Activated CD8-positive, alpha-beta T cell treated with anti-CD3 and anti-CD28 coated beads, Interleukin-2, amount 10 ng/mL, durations not matched to agents 7 days and 5 days (primary cell): ENCODE results near the gene GALR1. TPM values are rescaled to one million over a fixed set of nuclear protein-coding genes. Genes with fewer than 3 reads are reported as not detected.

Experiments used
- ATAC-seq: fragments of 150-1000 bp; cut with Tn5 transposase; one replicate; pipeline ENCODE4 v1.10.0; 2021; ENCODE audit warnings: moderate library complexity
- CTCF ChIA-PET: fragments of 350-600 bp; sonication (Branson Sonifier 250); formaldehyde crosslinking; loops from one replicate; lab custom pipeline; 2021; ENCODE audit warnings: antibody characterized with exemption; lab: Charles Lee
- POLR2A ChIA-PET: fragments of 350-600 bp; sonication (Branson Sonifier 250); formaldehyde crosslinking; loops from one replicate; lab custom pipeline; 2021; ENCODE audit warnings: antibody characterized with exemption; lab: Charles Lee
- DNase-seq: peaks from one replicate; pipeline ENCODE4 v3.0.0-alpha.2; 2020
- H3K27ac Mint-ChIP-seq: one replicate; pipeline ENCODE4 v1.8.0; 2021; ENCODE audit warnings: mild to moderate bottlenecking, mixed read lengths
- H3K27me3 Mint-ChIP-seq: one replicate; pipeline ENCODE4 v1.8.0; 2021; ENCODE audit warnings: low read depth, mixed read lengths
- H3K36me3 Mint-ChIP-seq: one replicate; pipeline ENCODE4 v1.8.0; 2021; ENCODE audit warnings: low read depth, mixed read lengths
- H3K4me1 Mint-ChIP-seq: one replicate; pipeline ENCODE4 v1.8.0; 2021; ENCODE audit warnings: low read depth, mixed read lengths
- H3K4me3 Mint-ChIP-seq: one replicate; pipeline ENCODE4 v1.8.0; 2021; ENCODE audit warnings: mild to moderate bottlenecking, mixed read lengths
- H3K9me3 Mint-ChIP-seq: one replicate; pipeline ENCODE4 v1.8.0; 2022; ENCODE audit warnings: mixed read lengths; ENCODE audit not compliant: insufficient read depth
- total RNA-seq, 2 experiments: library from RNA; stranded (reverse); gene quantifications; one replicate each; pipeline ENCODE4 v1.2.3, GENCODE V29; 2021

The GALR1 gene
- total RNA-seq, 2 experiments from 2014 or later, result not detected

GRCh38 chr18:77300579-77300978 lies 50.9 kb downstream of the GALR1 start:
- H3K27ac Mint-ChIP-seq, result no peak overlapping the region
- no peak for ATAC-seq
- ChIA-PET POLR2A (no interaction called here), CTCF (no interaction called here)
- H3K4me3 Mint-ChIP-seq, result no peak overlapping the region
- H3K27me3 Mint-ChIP-seq, result peaks cover 3% of the 10 kb centered on the region
- H3K9me3 Mint-ChIP-seq, result no peaks in the 10 kb centered on the region
- no peak for DNase-seq
- no peaks in the 10 kb centered on the region for H3K36me3 Mint-ChIP-seq
- no peaks in the 10 kb centered on the region for H3K4me1 Mint-ChIP-seq

GRCh38 chr18:77304268-77304667 lies 54.6 kb downstream of the GALR1 start:
- ATAC-seq (no peak), DNase-seq (no peak)
- peaks cover 2% of the 10 kb centered on the region for H3K27me3 Mint-ChIP-seq
- no peak overlapping the region for H3K4me3 Mint-ChIP-seq
- POLR2A ChIA-PET, result no interaction called here
- H3K27ac Mint-ChIP-seq, result no peak overlapping the region
- no peaks in the 10 kb centered on the region for H3K36me3 Mint-ChIP-seq
- H3K4me1 Mint-ChIP-seq, result no peaks in the 10 kb centered on the region
- CTCF ChIA-PET, result no interaction called here
- no peaks in the 10 kb centered on the region for H3K9me3 Mint-ChIP-seq

DNA sequence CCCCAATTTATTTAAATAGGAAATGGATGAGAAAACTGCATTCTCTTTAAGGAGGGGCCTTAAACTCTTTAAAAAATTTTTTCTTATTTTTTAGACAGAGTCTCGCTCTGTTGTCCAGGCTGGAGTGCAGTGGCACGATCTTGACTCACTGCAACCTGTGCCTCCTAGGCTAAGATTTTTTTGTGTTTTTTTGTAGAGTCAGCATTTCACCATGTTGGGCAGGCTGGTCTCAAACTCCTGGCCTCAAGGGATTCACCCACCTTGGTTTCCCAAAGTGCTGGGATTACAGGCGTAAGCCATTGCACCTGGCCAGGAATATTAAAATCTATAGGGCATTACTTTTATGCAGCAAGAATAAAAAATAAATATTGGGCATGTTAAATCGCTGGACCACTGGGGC lies 56.0 kb downstream of the GALR1 start:
- no peaks in the 10 kb centered on the region for H3K9me3 Mint-ChIP-seq
- ChIA-PET CTCF (no interaction called here), POLR2A (no interaction called here)
- H3K27me3 Mint-ChIP-seq, result peaks cover 2% of the 10 kb centered on the region
- no peak overlapping the region for H3K4me3 Mint-ChIP-seq
- no peak for DNase-seq
- no peak overlapping the region for H3K27ac Mint-ChIP-seq
- ATAC-seq, result no peak
- H3K36me3 Mint-ChIP-seq, result no peaks in the 10 kb centered on the region
- H3K4me1 Mint-ChIP-seq, result no peaks in the 10 kb centered on the region

GRCh38 chr18:77308216-77308615 lies 58.6 kb downstream of the GALR1 start:
- no peak for ATAC-seq
- no peaks in the 10 kb centered on the region for H3K9me3 Mint-ChIP-seq
- POLR2A ChIA-PET, result no interaction called here
- CTCF ChIA-PET, result no interaction called here
- H3K36me3 Mint-ChIP-seq, result no peaks in the 10 kb centered on the region
- no peak overlapping the region for H3K27ac Mint-ChIP-seq
- H3K4me1 Mint-ChIP-seq, result no peaks in the 10 kb centered on the region
- H3K27me3 Mint-ChIP-seq, result peaks cover 5% of the 10 kb centered on the region
- no peak overlapping the region for H3K4me3 Mint-ChIP-seq
- no peak for DNase-seq

DNA sequence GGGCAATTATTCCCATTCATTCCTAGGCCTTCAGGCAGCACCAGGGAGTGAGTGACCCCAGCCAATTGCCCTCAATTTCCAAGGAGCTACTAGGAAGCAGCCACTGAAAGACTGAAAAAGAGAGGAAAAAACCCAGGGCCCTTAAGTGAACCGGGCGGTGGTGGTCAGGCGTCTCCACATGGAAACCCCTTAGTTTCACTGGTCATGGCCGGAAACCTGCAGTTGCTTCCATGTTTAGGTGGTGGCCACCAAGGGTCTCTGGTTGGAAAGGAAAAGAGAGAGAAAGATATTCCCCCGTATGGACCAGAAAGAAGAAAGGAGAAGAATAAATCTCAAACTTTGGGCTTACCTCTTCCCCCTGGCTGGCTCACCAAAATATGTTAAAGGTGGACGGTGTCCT lies 64.9 kb downstream of the GALR1 start:
- no peaks in the 10 kb centered on the region for H3K4me1 Mint-ChIP-seq
- H3K27ac Mint-ChIP-seq, result no peak overlapping the region
- ChIA-PET CTCF (no interaction called here), POLR2A (no interaction called here)
- H3K27me3 Mint-ChIP-seq, result peaks cover 5% of the 10 kb centered on the region
- H3K4me3 Mint-ChIP-seq, result no peak overlapping the region
- DNase-seq (no peak), ATAC-seq (no peak)
- no peaks in the 10 kb centered on the region for H3K9me3 Mint-ChIP-seq
- no peaks in the 10 kb centered on the region for H3K36me3 Mint-ChIP-seq

DNA sequence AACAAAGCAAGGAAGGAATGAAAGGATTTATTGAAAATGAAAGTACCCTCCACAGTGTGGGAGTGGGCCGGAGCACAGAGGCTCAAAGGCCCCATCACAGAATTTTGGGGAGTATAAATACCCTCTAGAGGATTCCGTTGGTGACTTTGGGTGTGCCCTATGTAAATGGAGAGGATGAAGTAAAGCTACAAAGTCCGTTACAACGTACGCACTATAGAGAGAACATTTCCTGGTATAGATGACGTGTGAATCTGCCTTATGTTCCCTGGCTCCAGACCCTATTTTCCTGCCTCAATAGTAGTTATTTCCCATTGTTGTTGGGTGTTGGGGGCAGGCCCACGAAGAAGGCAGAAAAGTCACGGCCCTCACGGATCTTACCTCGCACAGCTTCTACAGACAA lies 65.3 kb downstream of the GALR1 start:
- DNase-seq (no peak), ATAC-seq (no peak)
- Mint-ChIP-seq H3K27me3 (peaks cover 5% of the 10 kb centered on the region), H3K4me3 (no peak overlapping the region), H3K9me3 (no peaks in the 10 kb centered on the region), H3K4me1 (no peaks in the 10 kb centered on the region), H3K27ac (no peak overlapping the region), H3K36me3 (no peaks in the 10 kb centered on the region)
- ChIA-PET CTCF (no interaction called here), POLR2A (no interaction called here)

- ChIA-PET POLR2A (no interaction called here), CTCF (no interaction called here)
- no peak overlapping the region for H3K4me3 Mint-ChIP-seq
These were observed 66.4 kb downstream of the GALR1 start for GRCh38 chr18:77316008-77316407.

DNA sequence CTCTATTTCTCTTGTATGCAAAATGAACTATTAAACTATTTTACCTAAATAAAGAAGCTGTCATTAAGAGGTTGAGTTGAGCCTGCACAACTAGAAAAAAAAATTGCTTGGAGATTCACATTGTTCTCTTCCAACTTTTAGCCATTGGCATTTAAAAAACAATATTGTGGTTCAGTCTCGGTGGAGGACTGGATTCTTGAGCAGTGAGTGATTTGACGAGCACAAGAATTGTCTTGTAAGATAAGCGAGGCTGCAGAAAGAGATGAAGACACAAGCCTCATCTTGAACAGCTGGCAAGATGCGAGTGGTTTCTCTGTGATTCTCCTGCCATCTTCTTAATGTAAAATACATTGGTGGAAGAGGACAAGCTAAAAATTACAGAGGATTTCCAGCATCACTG lies 67.0 kb downstream of the GALR1 start:
- POLR2A ChIA-PET, result no interaction called here
- Mint-ChIP-seq H3K4me1 (no peaks in the 10 kb centered on the region), H3K4me3 (no peak overlapping the region), H3K9me3 (no peaks in the 10 kb centered on the region), H3K27me3 (peaks cover 10% of the 10 kb centered on the region), H3K27ac (no peak overlapping the region), H3K36me3 (no peaks in the 10 kb centered on the region)
- CTCF ChIA-PET, result no interaction called here
- DNase-seq, result no peak
- ATAC-seq, result no peak

More at GRCh38 chr18:77316008-77316407, 66.4 kb downstream of the GALR1 start:
- ATAC-seq (no peak), DNase-seq (no peak)
- H3K27ac Mint-ChIP-seq, result no peak overlapping the region
- peaks cover 9% of the 10 kb centered on the region for H3K27me3 Mint-ChIP-seq
- H3K9me3 Mint-ChIP-seq, result no peaks in the 10 kb centered on the region
- no peaks in the 10 kb centered on the region for H3K4me1 Mint-ChIP-seq
- H3K36me3 Mint-ChIP-seq, result no peaks in the 10 kb centered on the region

- no peaks in the 10 kb centered on the region for H3K4me1 Mint-ChIP-seq
- peaks cover 8% of the 10 kb centered on the region for H3K27me3 Mint-ChIP-seq
- POLR2A ChIA-PET, result no interaction called here
These were observed 71.4 kb downstream of the GALR1 start for GRCh38 chr18:77320971-77321559.

GRCh38 chr18:77321823-77322805 lies 72.5 kb downstream of the GALR1 start:
- DNase-seq (no peak), ATAC-seq (no peak)
- CTCF ChIA-PET, result no interaction called here
- peaks cover 8% of the 10 kb centered on the region for H3K27me3 Mint-ChIP-seq
- no peak overlapping the region for H3K4me3 Mint-ChIP-seq
- H3K27ac Mint-ChIP-seq, result no peak overlapping the region
- H3K36me3 Mint-ChIP-seq, result no peaks in the 10 kb centered on the region
- POLR2A ChIA-PET, result no interaction called here
- H3K9me3 Mint-ChIP-seq, result no peaks in the 10 kb centered on the region
- H3K4me1 Mint-ChIP-seq, result no peaks in the 10 kb centered on the region

More at GRCh38 chr18:77320971-77321559, 71.4 kb downstream of the GALR1 start:
- H3K4me3 Mint-ChIP-seq, result no peak overlapping the region
- no peaks in the 10 kb centered on the region for H3K36me3 Mint-ChIP-seq
- H3K9me3 Mint-ChIP-seq, result no peaks in the 10 kb centered on the region
- CTCF ChIA-PET, result no interaction called here
- ATAC-seq, result no peak
- DNase-seq, result no peak
- H3K27ac Mint-ChIP-seq, result no peak overlapping the region

DNA sequence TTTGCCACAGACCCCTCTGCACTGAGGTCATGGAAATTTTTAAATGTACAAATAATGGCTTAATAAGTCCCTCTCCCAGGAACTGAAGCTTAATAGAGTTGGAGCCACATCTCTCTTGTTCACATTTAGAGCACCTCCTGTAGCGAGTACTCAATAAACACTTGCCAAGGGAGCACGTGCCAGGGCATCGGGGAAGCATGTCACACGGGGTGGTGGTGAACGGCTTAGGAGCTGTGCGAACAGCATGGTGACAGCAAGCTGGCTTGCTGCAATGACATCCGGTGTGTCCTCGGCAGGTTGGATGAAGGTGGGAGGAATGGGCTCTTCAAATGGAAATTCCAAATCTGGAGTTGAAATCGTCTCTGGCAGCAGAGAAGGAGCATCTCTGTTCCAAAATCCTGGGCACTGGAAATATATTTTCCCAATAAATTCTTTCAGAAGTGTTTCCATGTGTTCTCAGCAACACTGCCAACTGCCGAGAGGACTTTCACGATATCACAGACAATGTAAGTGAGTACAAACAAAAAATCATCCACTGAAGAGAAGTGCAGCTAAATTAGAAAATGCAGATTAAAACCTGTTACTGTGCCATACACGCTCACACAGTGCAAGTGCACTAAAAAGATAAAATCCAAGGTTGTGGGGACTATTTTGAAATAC lies 74.1 kb downstream of the GALR1 start:
- POLR2A ChIA-PET, result no interaction called here
- CTCF ChIA-PET, result no interaction called here
- DNase-seq, result no peak

More for the DNA sequence above, 74.1 kb downstream of the GALR1 start:
- Mint-ChIP-seq H3K4me1 (no peaks in the 10 kb centered on the region), H3K27ac (no peak overlapping the region), H3K4me3 (no peak overlapping the region), H3K9me3 (no peaks in the 10 kb centered on the region), H3K36me3 (no peaks in the 10 kb centered on the region), H3K27me3 (peaks cover 5% of the 10 kb centered on the region)
- no peak for ATAC-seq
